Measurements from ENCODE around the gene PLCL2. TPM values are rescaled to one million over a fixed set of nuclear protein-coding genes. Genes with fewer than 3 reads are reported as not detected.

PLCL2 gene
- total and polyA plus RNA-seq, 4 donors = 1.5 to 16.5 (median 9.4) TPM

DNA sequence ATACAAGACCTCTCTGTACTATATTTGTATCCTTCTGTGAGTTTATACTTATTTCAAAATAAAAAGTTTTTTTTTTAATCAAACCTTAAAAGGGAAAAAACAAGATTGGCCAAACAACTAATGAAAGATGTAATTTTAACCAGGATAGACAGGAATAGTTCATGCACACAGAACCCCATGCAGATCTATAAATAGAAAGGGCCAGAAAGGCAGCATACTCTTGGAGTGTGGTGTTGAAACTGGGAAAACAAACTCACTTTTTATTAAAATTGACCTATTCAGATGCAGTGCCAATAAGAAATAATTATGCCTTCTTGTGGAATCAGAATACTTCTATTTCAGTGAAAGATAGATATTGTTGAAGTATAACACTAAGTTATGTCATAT is 204.6 kb downstream of the PLCL2 start:
- H3K27ac ChIP-seq (ENCODE audit: low read depth in 1 of 2, low read length in 2 of 2) = no peak overlapping the region
- H3K36me3 ChIP-seq (ENCODE audit: control insufficient read depth in 4 of 4, insufficient read depth in 3 of 4, low read depth in 1 of 4, low read length in 3 of 4) = peaks cover 0 to 11% (median 1%) of the 10 kb centered on the region in 4 donors
- no peaks in the 10 kb centered on the region for H3K9me3 ChIP-seq (ENCODE audit: control insufficient read depth in 4 of 4, low read length in 3 of 4)
- TF ChIP-seq EGR1 (IDR thresholded peaks at IDR 0.05; ENCODE audit: low read depth in 2 of 2) (no peak), FOXA1 (IDR thresholded peaks at IDR 0.05) (no peak), HNF4A (conservative IDR thresholded peaks at IDR 0.05) (no peak), RXRA (IDR thresholded peaks at IDR 0.05) (no peak), FOXA2 (IDR thresholded peaks at IDR 0.05) (no peak), JUND (IDR thresholded peaks at IDR 0.05) (no peak), YY1 (IDR thresholded peaks at IDR 0.05) (no peak), CTCF (IDR thresholded peaks at IDR 0.05; ENCODE audit: low read depth, low read length, missing input control) (no peak), SP1 (IDR thresholded peaks at IDR 0.05) (no peak), RAD21 (IDR thresholded peaks at IDR 0.05) (no peak), TAF1 (conservative IDR thresholded peaks at IDR 0.05) (no peak), HNF4G (IDR thresholded peaks at IDR 0.05) (no peak), MAX (IDR thresholded peaks at IDR 0.05) (no peak), GABPA (IDR thresholded peaks at IDR 0.05 in 1 of 2, conservative IDR thresholded peaks at IDR 0.05 in 1 of 2) (no peak), NR2F2 (IDR thresholded peaks at IDR 0.05) (no peak)
- TF ChIP-seq, protein P1, sequence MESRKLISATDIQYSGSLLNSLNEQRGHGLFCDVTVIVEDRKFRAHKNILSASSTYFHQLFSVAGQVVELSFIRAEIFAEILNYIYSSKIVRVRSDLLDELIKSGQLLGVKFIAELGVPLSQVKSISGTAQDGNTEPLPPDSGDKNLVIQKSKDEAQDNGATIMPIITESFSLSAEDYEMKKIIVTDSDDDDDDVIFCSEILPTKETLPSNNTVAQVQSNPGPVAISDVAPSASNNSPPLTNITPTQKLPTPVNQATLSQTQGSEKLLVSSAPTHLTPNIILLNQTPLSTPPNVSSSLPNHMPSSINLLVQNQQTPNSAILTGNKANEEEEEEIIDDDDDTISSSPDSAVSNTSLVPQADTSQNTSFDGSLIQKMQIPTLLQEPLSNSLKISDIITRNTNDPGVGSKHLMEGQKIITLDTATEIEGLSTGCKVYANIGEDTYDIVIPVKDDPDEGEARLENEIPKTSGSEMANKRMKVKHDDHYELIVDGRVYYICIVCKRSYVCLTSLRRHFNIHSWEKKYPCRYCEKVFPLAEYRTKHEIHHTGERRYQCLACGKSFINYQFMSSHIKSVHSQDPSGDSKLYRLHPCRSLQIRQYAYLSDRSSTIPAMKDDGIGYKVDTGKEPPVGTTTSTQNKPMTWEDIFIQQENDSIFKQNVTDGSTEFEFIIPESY (IDR thresholded peaks at IDR 0.05) = no peak
- TF ChIP-seq, protein P2, sequence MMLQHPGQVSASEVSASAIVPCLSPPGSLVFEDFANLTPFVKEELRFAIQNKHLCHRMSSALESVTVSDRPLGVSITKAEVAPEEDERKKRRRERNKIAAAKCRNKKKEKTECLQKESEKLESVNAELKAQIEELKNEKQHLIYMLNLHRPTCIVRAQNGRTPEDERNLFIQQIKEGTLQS (IDR thresholded peaks at IDR 0.05) = no peak
- TF ChIP-seq, protein P3, sequence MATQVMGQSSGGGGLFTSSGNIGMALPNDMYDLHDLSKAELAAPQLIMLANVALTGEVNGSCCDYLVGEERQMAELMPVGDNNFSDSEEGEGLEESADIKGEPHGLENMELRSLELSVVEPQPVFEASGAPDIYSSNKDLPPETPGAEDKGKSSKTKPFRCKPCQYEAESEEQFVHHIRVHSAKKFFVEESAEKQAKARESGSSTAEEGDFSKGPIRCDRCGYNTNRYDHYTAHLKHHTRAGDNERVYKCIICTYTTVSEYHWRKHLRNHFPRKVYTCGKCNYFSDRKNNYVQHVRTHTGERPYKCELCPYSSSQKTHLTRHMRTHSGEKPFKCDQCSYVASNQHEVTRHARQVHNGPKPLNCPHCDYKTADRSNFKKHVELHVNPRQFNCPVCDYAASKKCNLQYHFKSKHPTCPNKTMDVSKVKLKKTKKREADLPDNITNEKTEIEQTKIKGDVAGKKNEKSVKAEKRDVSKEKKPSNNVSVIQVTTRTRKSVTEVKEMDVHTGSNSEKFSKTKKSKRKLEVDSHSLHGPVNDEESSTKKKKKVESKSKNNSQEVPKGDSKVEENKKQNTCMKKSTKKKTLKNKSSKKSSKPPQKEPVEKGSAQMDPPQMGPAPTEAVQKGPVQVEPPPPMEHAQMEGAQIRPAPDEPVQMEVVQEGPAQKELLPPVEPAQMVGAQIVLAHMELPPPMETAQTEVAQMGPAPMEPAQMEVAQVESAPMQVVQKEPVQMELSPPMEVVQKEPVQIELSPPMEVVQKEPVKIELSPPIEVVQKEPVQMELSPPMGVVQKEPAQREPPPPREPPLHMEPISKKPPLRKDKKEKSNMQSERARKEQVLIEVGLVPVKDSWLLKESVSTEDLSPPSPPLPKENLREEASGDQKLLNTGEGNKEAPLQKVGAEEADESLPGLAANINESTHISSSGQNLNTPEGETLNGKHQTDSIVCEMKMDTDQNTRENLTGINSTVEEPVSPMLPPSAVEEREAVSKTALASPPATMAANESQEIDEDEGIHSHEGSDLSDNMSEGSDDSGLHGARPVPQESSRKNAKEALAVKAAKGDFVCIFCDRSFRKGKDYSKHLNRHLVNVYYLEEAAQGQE (IDR thresholded peaks at IDR 0.05) = no peak
- no peaks in the 10 kb centered on the region for H3K27me3 ChIP-seq (ENCODE audit: control insufficient read depth in 4 of 4, insufficient read depth in 4 of 4, low read length in 3 of 4)
- no peak for DNase-seq (ENCODE audit: low spot score)
- H3K9ac ChIP-seq (ENCODE audit: low read depth in 1 of 2, low read length in 2 of 2) = no peak overlapping the region
- H3K4me3 ChIP-seq (ENCODE audit: low read depth in 1 of 3, low read length in 3 of 3) = no peak overlapping the region
- no peaks in the 10 kb centered on the region for H3K4me1 ChIP-seq (ENCODE audit: control insufficient read depth in 4 of 4, insufficient read depth in 4 of 4, low read length in 3 of 4)
